GM12864 (cell line): ENCODE data around the gene P2RY2.
A peak's percentile ranks its signal among the peaks of the same experiment; 100 is the strongest.

Experiments
- DNase-seq: peaks from one replicate; pipeline ENCODE4 v3.0.0-alpha.2; 2011; ENCODE audit warnings: low read depth
- H3K4me3 ChIP-seq: 2 replicates; pipeline ENCODE4 v1.5.1; 2011; ENCODE audit warnings: mild to moderate bottlenecking, low read depth, low read length, control low read depth
- CTCF ChIP-seq: IDR thresholded peaks from 2 replicates; pipeline ENCODE4 v1.5.1; 2011; ENCODE audit warnings: low read depth, mild to moderate bottlenecking, moderate library complexity, low read length, control low read depth, inconsistent platforms; ENCODE audit errors: missing control alignments

The P2RY2 gene

GRCh38 chr11:73215191-73216134 lies 2.6 kb upstream of the P2RY2 start:
- no peak for DNase-seq
- H3K4me3 ChIP-seq: no peak overlapping the region
- no peak for TF ChIP-seq CTCF

GRCh38 chr11:73216465-73216864 lies 1.6 kb upstream of the P2RY2 start:
- H3K4me3 ChIP-seq: no peak overlapping the region
- no peak for TF ChIP-seq CTCF
- no peak for DNase-seq

- H3K4me3 ChIP-seq: no peak overlapping the region
- no peak for DNase-seq
- TF ChIP-seq CTCF: no peak
Observed at GRCh38 chr11:73217131-73217809, 811 bp upstream of the P2RY2 start.

- DNase-seq: no peak
- H3K4me3 ChIP-seq: peak overlapping the region; percentile 25
- TF ChIP-seq CTCF: no peak
Observed at GRCh38 chr11:73217810-73218105, 323 bp upstream of the P2RY2 start.

GRCh38 chr11:73218830-73219215 lies 742 bp downstream of the P2RY2 start:
- no peak for TF ChIP-seq CTCF
- no peak for DNase-seq
- no peak overlapping the region; the same call in 1 of the 2 replicates for H3K4me3 ChIP-seq

- no peak for TF ChIP-seq CTCF
- no peak overlapping the region for H3K4me3 ChIP-seq
- no peak for DNase-seq
Observed at GRCh38 chr11:73219396-73220285, 1.6 kb downstream of the P2RY2 start.
